Neural progenitor cell (in vitro differentiated cells): ENCODE data around the gene PLG. TPM values are rescaled to one million over a fixed set of nuclear protein-coding genes. Genes with fewer than 3 reads are reported as not detected.

Experiments used
- DNase-seq: peaks from one replicate; pipeline ENCODE4 v3.0.0-alpha.2; 2016; ENCODE audit warnings: low spot score
- H2AFZ ChIP-seq: fragments of 200-600 bp; sonication (generic); replicated peaks from 2 replicates; pipeline ENCODE4 v1.6.1; 2016; ENCODE audit warnings: antibody characterized with exemption
- H3F3A ChIP-seq: fragments of 200-600 bp; sonication (generic); 2 replicates; pipeline ENCODE4 v1.6.1; 2016; ENCODE audit warnings: antibody characterized with exemption, low read depth
- H3K27ac ChIP-seq: fragments of 200-600 bp; sonication (generic); 2 replicates; pipeline ENCODE4 v1.5.1; 2016; ENCODE audit warnings: mild to moderate bottlenecking
- H3K27me3 ChIP-seq: fragments of 200-600 bp; sonication (generic); 2 replicates; pipeline ENCODE4 v1.6.1; 2016; ENCODE audit warnings: mild to moderate bottlenecking, moderate library complexity
- H3K36me3 ChIP-seq: fragments of 200-600 bp; sonication (generic); 2 replicates; pipeline ENCODE4 v1.5.1; 2016
- H3K4me1 ChIP-seq: fragments of 200-600 bp; sonication (generic); 2 replicates; pipeline ENCODE4 v1.6.1; 2016; ENCODE audit warnings: mixed run types
- H3K4me2 ChIP-seq: fragments of 200-600 bp; sonication (generic); 2 replicates; pipeline ENCODE4 v1.6.1; 2016
- H3K4me3 ChIP-seq: fragments of 200-600 bp; sonication (generic); 2 replicates; pipeline ENCODE4 v1.5.1; 2016
- H3K79me2 ChIP-seq: fragments of 200-600 bp; sonication (generic); 2 replicates; pipeline ENCODE4 v1.6.1; 2016; ENCODE audit warnings: low read depth
- H3K9ac ChIP-seq: fragments of 200-600 bp; sonication (generic); 2 replicates; pipeline ENCODE4 v1.6.1; 2016
- H3K9me3 ChIP-seq: fragments of 200-600 bp; sonication (generic); 2 replicates; pipeline ENCODE4 v1.5.1; 2016; ENCODE audit warnings: low read depth
- H4K20me1 ChIP-seq: fragments of 200-600 bp; sonication (generic); 2 replicates; pipeline ENCODE4 v1.6.1; 2016; ENCODE audit warnings: low read depth
- H3K27ac Mint-ChIP-seq: 3 replicates; pipeline ENCODE4 v1.8.0; 2021; ENCODE audit warnings: mixed read lengths
- H3K27me3 Mint-ChIP-seq: 2 replicates; pipeline ENCODE4 v1.8.0; 2022; ENCODE audit warnings: low read depth, mild to moderate bottlenecking, inconsistent platforms, moderate library complexity, mixed read lengths; ENCODE audit not compliant: insufficient read depth
- H3K36me3 Mint-ChIP-seq: 3 replicates; pipeline ENCODE4 v1.8.0; 2021; ENCODE audit warnings: mixed read lengths
- H3K4me1 Mint-ChIP-seq: 3 replicates; pipeline ENCODE4 v1.8.0; 2021; ENCODE audit warnings: mixed read lengths
- H3K4me3 Mint-ChIP-seq: 3 replicates; pipeline ENCODE4 v1.8.0; 2021; ENCODE audit warnings: mild to moderate bottlenecking, moderate library complexity, mixed read lengths
- H3K9me3 Mint-ChIP-seq: 3 replicates; pipeline ENCODE4 v1.8.0; 2020; ENCODE audit warnings: mixed read lengths
- EZH2 ChIP-seq: fragments of 200-600 bp; sonication (generic); IDR thresholded peaks from 2 replicates; pipeline ENCODE4 v1.6.1; 2017; ENCODE audit warnings: antibody characterized with exemption, mild to moderate bottlenecking, moderate library complexity
- total RNA-seq: library from RNA; depleted of rRNA; stranded (reverse); fragments of >200 nt; gene quantifications from 2 replicates; pipeline ENCODE4 v1.2.3, GENCODE V29; 2015; ENCODE audit warnings: low replicate concordance
- TF ChIP-seq, protein P1 (sequence below): fragments of 200-600 bp; sonication (generic); IDR thresholded peaks from 2 replicates; pipeline ENCODE4 v1.5.1; 2017; ENCODE audit warnings: antibody characterized with exemption, mild to moderate bottlenecking

The PLG gene
- total RNA-seq, 1 donor from 2014 or later: not detected

DNA sequence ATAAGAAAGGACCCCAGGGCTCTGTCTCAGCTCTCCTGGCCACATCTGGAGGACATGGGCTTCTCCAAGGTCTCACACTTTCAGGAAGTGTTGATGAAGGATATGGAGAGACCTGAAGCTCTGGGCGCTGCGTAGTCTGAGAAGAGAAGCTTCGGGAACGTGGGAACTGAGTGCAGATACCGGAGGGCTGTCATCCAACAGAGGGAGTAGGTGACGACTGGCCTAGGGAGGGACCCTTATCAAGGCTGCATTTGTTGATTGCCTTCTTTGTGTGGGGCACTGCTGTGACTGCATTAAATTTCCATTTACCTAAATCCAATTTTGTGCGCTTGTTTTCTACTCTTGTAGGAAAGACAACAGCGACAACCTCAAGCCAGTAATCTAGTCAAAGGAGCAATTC, 63.4 kb downstream of the PLG start:
- DNase-seq: no peak
- Histone ChIP-seq H4K20me1 (no peaks in the 10 kb centered on the region), H3K27ac (no peak overlapping the region), H3K4me2 (no peak overlapping the region), H3F3A (peaks cover 4% of the 10 kb centered on the region), H3K4me3 (no peak overlapping the region), H3K79me2 (no peaks in the 10 kb centered on the region), H3K27me3 (peaks cover 16% of the 10 kb centered on the region), H3K9me3 (no peaks in the 10 kb centered on the region), H3K9ac (no peak overlapping the region), H2AFZ (no peak overlapping the region), H3K36me3 (peaks cover 11% of the 10 kb centered on the region), H3K4me1 (no peaks in the 10 kb centered on the region)
- H3K27ac Mint-ChIP-seq: no peak overlapping the region
- H3K36me3 Mint-ChIP-seq: no peaks in the 10 kb centered on the region
- no peak overlapping the region for H3K4me3 Mint-ChIP-seq
- peaks cover 3% of the 10 kb centered on the region for H3K4me1 Mint-ChIP-seq
- H3K27me3 Mint-ChIP-seq: peaks cover 12% of the 10 kb centered on the region
- H3K9me3 Mint-ChIP-seq: peaks cover 9% of the 10 kb centered on the region
- no peak for TF ChIP-seq EZH2
- TF ChIP-seq, protein P1, sequence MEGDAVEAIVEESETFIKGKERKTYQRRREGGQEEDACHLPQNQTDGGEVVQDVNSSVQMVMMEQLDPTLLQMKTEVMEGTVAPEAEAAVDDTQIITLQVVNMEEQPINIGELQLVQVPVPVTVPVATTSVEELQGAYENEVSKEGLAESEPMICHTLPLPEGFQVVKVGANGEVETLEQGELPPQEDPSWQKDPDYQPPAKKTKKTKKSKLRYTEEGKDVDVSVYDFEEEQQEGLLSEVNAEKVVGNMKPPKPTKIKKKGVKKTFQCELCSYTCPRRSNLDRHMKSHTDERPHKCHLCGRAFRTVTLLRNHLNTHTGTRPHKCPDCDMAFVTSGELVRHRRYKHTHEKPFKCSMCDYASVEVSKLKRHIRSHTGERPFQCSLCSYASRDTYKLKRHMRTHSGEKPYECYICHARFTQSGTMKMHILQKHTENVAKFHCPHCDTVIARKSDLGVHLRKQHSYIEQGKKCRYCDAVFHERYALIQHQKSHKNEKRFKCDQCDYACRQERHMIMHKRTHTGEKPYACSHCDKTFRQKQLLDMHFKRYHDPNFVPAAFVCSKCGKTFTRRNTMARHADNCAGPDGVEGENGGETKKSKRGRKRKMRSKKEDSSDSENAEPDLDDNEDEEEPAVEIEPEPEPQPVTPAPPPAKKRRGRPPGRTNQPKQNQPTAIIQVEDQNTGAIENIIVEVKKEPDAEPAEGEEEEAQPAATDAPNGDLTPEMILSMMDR: peak; percentile 22

DNA sequence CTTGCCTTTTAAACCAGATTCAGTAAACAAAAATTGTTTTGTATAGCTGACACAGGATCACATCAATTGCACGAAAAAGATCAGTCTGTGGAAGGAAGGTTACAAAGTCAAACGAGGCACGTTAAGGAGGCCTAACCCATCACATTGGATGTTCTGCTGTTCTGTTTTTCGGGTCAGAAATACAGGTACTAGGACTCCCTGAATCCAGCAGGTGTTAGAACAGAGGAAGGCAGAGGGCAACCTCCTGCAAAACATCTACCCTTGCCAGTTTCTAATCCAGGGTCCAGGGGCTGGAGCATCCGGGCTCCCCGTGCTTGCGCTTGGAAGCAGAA, 64.6 kb downstream of the PLG start:
- no peaks in the 10 kb centered on the region for H3K4me1 ChIP-seq
- H3K27me3 ChIP-seq: peaks cover 16% of the 10 kb centered on the region
- H2AFZ ChIP-seq: peak overlapping the region; percentile 79
- no peak for DNase-seq
- H3F3A ChIP-seq: peaks cover 4% of the 10 kb centered on the region
- Mint-ChIP-seq H3K36me3 (no peaks in the 10 kb centered on the region), H3K4me1 (peaks cover 3% of the 10 kb centered on the region), H3K27ac (no peak overlapping the region), H3K9me3 (peaks cover 11% of the 10 kb centered on the region), H3K4me3 (peak overlapping the region; percentile 92), H3K27me3 (peaks cover 12% of the 10 kb centered on the region)
- H3K4me2 ChIP-seq: peak overlapping the region; percentile 98
- no peaks in the 10 kb centered on the region for H3K9me3 ChIP-seq
- no peak overlapping the region for H3K27ac ChIP-seq
- H3K9ac ChIP-seq: no peak overlapping the region
- TF ChIP-seq, protein P1: no peak
- H4K20me1 ChIP-seq: no peaks in the 10 kb centered on the region
- H3K36me3 ChIP-seq: peaks cover 7% of the 10 kb centered on the region
- peak overlapping the region; percentile 60 for H3K4me3 ChIP-seq
- no peaks in the 10 kb centered on the region for H3K79me2 ChIP-seq

DNA sequence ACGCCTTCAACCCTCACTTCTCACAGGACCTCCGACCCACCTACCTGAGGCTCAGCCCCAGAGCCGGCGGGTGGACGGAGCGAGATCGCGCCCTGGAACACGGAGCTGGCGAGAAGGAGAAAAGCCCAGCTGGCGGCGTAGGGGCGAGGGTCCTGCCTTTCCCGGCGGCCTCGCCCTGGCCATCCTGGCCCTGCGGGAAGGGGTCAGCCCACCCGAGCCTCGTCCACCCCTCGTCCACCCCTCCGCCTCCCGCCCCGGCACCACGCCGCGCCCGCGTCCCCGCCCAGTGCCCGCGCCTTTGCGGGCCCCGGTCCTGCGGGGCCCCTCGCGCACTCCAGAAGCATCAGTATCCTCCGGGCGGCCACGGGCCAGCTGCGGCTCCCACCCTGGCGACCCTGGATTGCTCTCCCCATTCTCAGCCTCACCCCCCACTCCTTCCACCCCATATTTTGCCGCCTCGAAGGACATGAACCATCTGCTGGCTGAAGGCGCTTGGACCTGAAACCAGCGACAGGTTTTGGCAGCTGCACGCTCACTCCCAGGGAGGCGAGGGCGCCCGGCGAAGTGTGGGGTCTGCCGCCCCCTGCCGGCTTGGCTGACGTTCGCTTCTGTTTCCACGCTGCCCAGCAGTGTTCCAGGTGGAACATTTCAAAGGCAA, 65.1 kb downstream of the PLG start:
- Histone ChIP-seq H3K79me2 (no peaks in the 10 kb centered on the region), H3K27me3 (peaks cover 16% of the 10 kb centered on the region), H3K4me1 (no peaks in the 10 kb centered on the region), H3K4me3 (peak overlapping the region; percentile 60), H3K27ac (no peak overlapping the region), H2AFZ (peak overlapping the region; percentile 79), H3K36me3 (peaks cover 2% of the 10 kb centered on the region), H3K4me2 (peak overlapping the region; percentile 98), H3F3A (peaks cover 4% of the 10 kb centered on the region), H3K9me3 (no peaks in the 10 kb centered on the region), H4K20me1 (no peaks in the 10 kb centered on the region), H3K9ac (no peak overlapping the region)
- Mint-ChIP-seq H3K27me3 (peaks cover 12% of the 10 kb centered on the region), H3K4me3 (peak overlapping the region; percentile 92), H3K4me1 (peaks cover 3% of the 10 kb centered on the region), H3K36me3 (no peaks in the 10 kb centered on the region), H3K9me3 (peaks cover 6% of the 10 kb centered on the region), H3K27ac (peak overlapping the region; percentile 51)
- DNase-seq: peak; percentile 86
- no peak for TF ChIP-seq EZH2
- TF ChIP-seq, protein P1: peak; percentile 88
